SJSA1 (cell line): ENCODE results near the gene MTFR1L. TPM values are rescaled to one million over a fixed set of nuclear protein-coding genes. Genes with fewer than 3 reads are reported as not detected.

Source experiments
- DNase-seq, 2 experiments: peaks; one replicate each; pipeline ENCODE4 v3.0.0-alpha.2; 2015 to 2020; ENCODE audit warnings: low spot score in 2 of 2, low read depth in 1 of 2
- H3K27ac ChIP-seq: fragments of 250-450 bp; sonication (Bioruptor Pico); 2 replicates; pipeline ENCODE4 v1.5.1; 2020; ENCODE audit warnings: mild to moderate bottlenecking, moderate library complexity
- H3K27me3 ChIP-seq: fragments of 250-450 bp; sonication (Bioruptor Pico); replicated peaks from 2 replicates; pipeline ENCODE4 v1.5.1; 2020; ENCODE audit warnings: mild to moderate bottlenecking, moderate library complexity
- H3K36me3 ChIP-seq: fragments of 250-450 bp; sonication (Bioruptor Pico); 2 replicates; pipeline ENCODE4 v1.5.1; 2020; ENCODE audit warnings: mild to moderate bottlenecking
- H3K4me1 ChIP-seq: fragments of 250-450 bp; sonication (Bioruptor Pico); replicated peaks from 2 replicates; pipeline ENCODE4 v1.6.1; 2021; ENCODE audit warnings: mild to moderate bottlenecking
- H3K4me3 ChIP-seq: fragments of 250-450 bp; sonication (Bioruptor Pico); 2 replicates; pipeline ENCODE4 v1.5.1; 2020; ENCODE audit warnings: mild to moderate bottlenecking
- H3K9me3 ChIP-seq: fragments of 250-450 bp; sonication (Bioruptor Pico); replicated peaks from 2 replicates; pipeline ENCODE4 v1.5.1; 2020; ENCODE audit warnings: mild to moderate bottlenecking
- total RNA-seq: library from RNA; depleted of rRNA; stranded (reverse); fragments of >200 nt; shearing (Covaris generic); gene quantifications from 2 replicates; pipeline ENCODE4 v1.2.3, GENCODE V29; 2014

MTFR1L gene
- total RNA-seq, 1 experiment from 2014 or later, result 51.6 TPM

DNA sequence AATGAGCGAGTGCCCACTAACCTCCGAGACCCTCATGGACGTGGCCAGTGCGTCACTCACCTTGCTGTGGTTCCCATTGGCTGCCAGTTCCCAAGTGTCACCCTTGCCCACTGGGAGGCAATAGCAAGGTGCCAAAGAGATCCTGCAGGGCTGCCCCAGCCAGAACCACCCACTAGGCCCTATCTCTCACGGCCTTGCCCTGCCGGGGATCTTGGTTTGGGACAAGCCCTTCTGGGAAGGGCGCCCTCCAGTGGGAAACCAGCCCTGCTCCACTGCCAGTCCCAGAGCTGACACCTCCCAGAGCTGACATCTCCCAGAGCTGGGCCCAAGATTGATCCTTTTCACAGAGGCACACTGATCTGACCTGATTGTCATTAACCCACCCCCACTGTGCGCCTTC, 21.8 kb upstream of the MTFR1L start:
- peaks cover 11% of the 10 kb centered on the region for H3K4me1 ChIP-seq
- DNase-seq, result no peak
- H3K27ac ChIP-seq, result no peak overlapping the region
- no peaks in the 10 kb centered on the region for H3K9me3 ChIP-seq
- H3K4me3 ChIP-seq, result no peak overlapping the region
- H3K27me3 ChIP-seq, result no peaks in the 10 kb centered on the region
- H3K36me3 ChIP-seq, result peaks cover 2% of the 10 kb centered on the region; the same call in 1 of the 2 replicates

- DNase-seq, result no peak
Measured at GRCh38 chr1:25798666-25799351, 20.9 kb upstream of the MTFR1L start.

GRCh38 chr1:25799352-25799934, 20.3 kb upstream of the MTFR1L start:
- Histone ChIP-seq H3K27ac (peak overlapping the region; percentile 46; the same call in 1 of the 2 replicates), H3K36me3 (peaks cover 6% of the 10 kb centered on the region; the same call in 1 of the 2 replicates), H3K4me3 (peak overlapping the region; percentile 44), H3K27me3 (no peaks in the 10 kb centered on the region), H3K9me3 (no peaks in the 10 kb centered on the region), H3K4me1 (peaks cover 14% of the 10 kb centered on the region)
- DNase-seq, result peak in 1 of 2 experiments; percentile 51

More at GRCh38 chr1:25798666-25799351, 20.9 kb upstream of the MTFR1L start:
- Histone ChIP-seq H3K27ac (no peak overlapping the region), H3K4me1 (peaks cover 11% of the 10 kb centered on the region), H3K36me3 (peaks cover 3% of the 10 kb centered on the region; the same call in 1 of the 2 replicates), H3K4me3 (no peak overlapping the region), H3K9me3 (no peaks in the 10 kb centered on the region), H3K27me3 (no peaks in the 10 kb centered on the region)

GRCh38 chr1:25799935-25800702, 19.6 kb upstream of the MTFR1L start, which contains the start of gene SELENON:
SELENON (plus strand) TSS chr1:25800193; CDS start chr1:25800231, 38 bp downstream.
- Histone ChIP-seq H3K4me3 (peak within 1 kb of the TSS; percentile 44), H3K27me3 (no peaks in the 10 kb centered on the region), H3K27ac (peak within 1 kb of the TSS; percentile 46; the same call in 1 of the 2 replicates), H3K4me1 (peaks cover 14% of the 10 kb centered on the region), H3K9me3 (no peaks in the 10 kb centered on the region), H3K36me3 (peaks cover 9% of the 10 kb centered on the region)
- DNase-seq, result peak in 1 of 2 experiments; percentile 72

- no peaks in the 10 kb centered on the region for H3K27me3 ChIP-seq
- DNase-seq, result peak in 1 of 2 experiments; percentile 7
- H3K36me3 ChIP-seq, result peaks cover 17% of the 10 kb centered on the region
- no peaks in the 10 kb centered on the region for H3K9me3 ChIP-seq
- H3K4me1 ChIP-seq, result peaks cover 14% of the 10 kb centered on the region
- peak overlapping the region; percentile 44 for H3K4me3 ChIP-seq
- no peak overlapping the region for H3K27ac ChIP-seq
Measured at GRCh38 chr1:25800703-25801377, 18.9 kb upstream of the MTFR1L start.

GRCh38 chr1:25802915-25803314, 16.8 kb upstream of the MTFR1L start:
- Histone ChIP-seq H3K36me3 (peaks cover 23% of the 10 kb centered on the region), H3K27ac (no peak overlapping the region), H3K27me3 (no peaks in the 10 kb centered on the region), H3K4me1 (peaks cover 14% of the 10 kb centered on the region), H3K9me3 (no peaks in the 10 kb centered on the region), H3K4me3 (no peak overlapping the region)
- DNase-seq, result no peak

GRCh38 chr1:25803368-25803767, 16.4 kb upstream of the MTFR1L start:
- Histone ChIP-seq H3K27me3 (no peaks in the 10 kb centered on the region), H3K4me3 (no peak overlapping the region), H3K9me3 (no peaks in the 10 kb centered on the region), H3K36me3 (peaks cover 23% of the 10 kb centered on the region), H3K27ac (no peak overlapping the region), H3K4me1 (peaks cover 14% of the 10 kb centered on the region)
- no peak for DNase-seq

- Histone ChIP-seq H3K36me3 (peaks cover 31% of the 10 kb centered on the region), H3K27ac (no peak overlapping the region), H3K4me3 (no peak overlapping the region), H3K4me1 (peaks cover 14% of the 10 kb centered on the region), H3K9me3 (no peaks in the 10 kb centered on the region), H3K27me3 (no peaks in the 10 kb centered on the region)
- DNase-seq, result no peak
Measured at GRCh38 chr1:25804244-25804963, 15.3 kb upstream of the MTFR1L start.

- Histone ChIP-seq H3K36me3 (peaks cover 39% of the 10 kb centered on the region), H3K4me1 (peaks cover 10% of the 10 kb centered on the region), H3K9me3 (no peaks in the 10 kb centered on the region), H3K4me3 (no peak overlapping the region), H3K27me3 (no peaks in the 10 kb centered on the region), H3K27ac (no peak overlapping the region)
- no peak for DNase-seq
Measured at GRCh38 chr1:25804964-25805862, 14.5 kb upstream of the MTFR1L start.

DNA sequence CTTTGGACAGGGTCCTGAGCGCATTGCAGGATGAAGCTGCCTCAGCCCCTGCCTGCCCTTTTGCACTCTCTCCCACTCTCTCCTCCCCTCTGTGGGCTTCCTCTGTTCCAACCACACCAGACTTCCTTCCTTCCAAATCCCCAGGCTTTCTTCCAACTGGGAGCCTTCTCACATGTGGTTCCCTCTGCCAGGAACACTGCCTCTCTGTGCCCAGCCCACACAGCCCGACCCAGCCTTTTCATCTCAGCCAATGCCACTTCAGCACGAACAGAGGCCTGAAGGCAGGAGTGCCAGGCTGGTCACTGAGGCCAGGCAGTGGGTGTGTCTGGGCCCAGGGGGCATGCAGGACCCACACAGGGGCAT, 13.9 kb upstream of the MTFR1L start:
- Histone ChIP-seq H3K4me3 (no peak overlapping the region), H3K27me3 (no peaks in the 10 kb centered on the region), H3K9me3 (no peaks in the 10 kb centered on the region), H3K36me3 (peaks cover 45% of the 10 kb centered on the region), H3K4me1 (peaks cover 6% of the 10 kb centered on the region), H3K27ac (no peak overlapping the region)
- no peak for DNase-seq

DNA sequence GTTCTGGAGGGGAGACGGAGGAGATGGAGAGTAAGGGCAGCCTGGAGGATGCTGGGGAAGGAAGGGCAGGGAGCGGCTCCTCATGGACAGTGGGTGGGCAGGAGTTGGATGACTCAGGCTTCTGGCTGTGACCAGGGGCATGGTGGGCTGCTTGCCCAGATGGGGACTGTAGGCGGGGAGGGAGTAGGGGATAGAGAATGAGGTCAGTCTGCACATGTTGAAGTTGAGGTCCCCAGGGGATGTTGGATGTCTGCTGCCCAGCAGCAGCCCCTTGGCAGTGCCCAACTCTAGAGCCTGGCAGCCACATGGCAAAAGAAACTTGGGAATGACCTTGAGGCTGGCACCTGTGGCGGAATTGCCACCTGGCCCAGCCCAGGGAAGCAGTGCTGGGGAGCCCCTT, 13.3 kb upstream of the MTFR1L start:
- H3K9me3 ChIP-seq, result no peaks in the 10 kb centered on the region
- no peak for DNase-seq
- H3K27ac ChIP-seq, result no peak overlapping the region

More for the DNA sequence above, 13.3 kb upstream of the MTFR1L start:
- Histone ChIP-seq H3K27me3 (no peaks in the 10 kb centered on the region), H3K36me3 (peaks cover 51% of the 10 kb centered on the region), H3K4me1 (peaks cover 3% of the 10 kb centered on the region; the same call in 1 of the 2 replicates), H3K4me3 (no peak overlapping the region)
